ENCODE measurements around the gene PLCH1. TPM values are rescaled to one million over a fixed set of nuclear protein-coding genes. Genes with fewer than 3 reads are reported as not detected.
A peak's percentile ranks its signal among the peaks of the same experiment; 100 is the strongest.

PLCH1 gene
- total RNA-seq, 2 experiments from 2014 or later: 0.03 to 0.20 TPM

DNA sequence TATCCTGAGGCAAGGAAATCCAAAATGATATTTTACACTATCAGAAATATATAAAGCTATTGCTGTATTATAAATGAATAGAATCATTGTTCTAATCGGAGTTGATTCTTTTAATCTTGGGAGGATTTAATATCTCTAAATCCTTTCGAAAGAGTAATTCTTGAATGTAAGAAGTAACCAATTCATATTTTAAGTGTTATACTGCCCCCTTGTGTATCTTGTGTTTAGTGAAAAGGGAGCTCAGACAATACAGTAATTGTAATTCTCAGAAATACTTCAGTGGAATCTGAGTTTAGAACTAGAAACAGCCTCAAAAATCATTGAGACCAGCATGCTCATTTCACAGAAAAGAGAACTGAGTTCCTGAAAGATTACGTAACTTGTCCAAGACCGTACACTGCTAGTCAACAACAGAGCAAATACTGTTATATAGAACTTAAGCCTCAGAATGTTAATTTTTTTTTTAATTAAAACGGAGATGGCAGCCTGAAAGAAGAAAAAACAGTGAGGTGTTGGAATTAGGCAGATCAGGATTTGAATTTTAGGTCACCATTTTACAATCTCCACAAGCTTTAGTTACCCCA is 42.9 kb downstream of the PLCH1 start:
- Histone ChIP-seq H3K27ac (ENCODE audit: low read depth in 1 of 2, low read length in 2 of 2) (no peak overlapping the region), H3K4me3 (ENCODE audit: low read length) (no peak overlapping the region), H3K4me1 (ENCODE audit: insufficient read depth, low read length) (no peaks in the 10 kb centered on the region), H3K36me3 (ENCODE audit: insufficient read depth, low read length) (no peaks in the 10 kb centered on the region), H3K27me3 (ENCODE audit: control insufficient read depth in 1 of 2, insufficient read depth in 2 of 2, low read length in 2 of 2) (no peaks in the 10 kb centered on the region), H3K9me3 (ENCODE audit: control insufficient read depth in 1 of 2, insufficient read depth in 1 of 2, low read length in 2 of 2) (no peaks in the 10 kb centered on the region)
- POLR2A ChIA-PET: interaction anchor here (0.9 kb wide), 1 partner anchor 9 kb away, joined by 4 read pairs; no protein-coding TSS in a partner anchor
- no peaks in the 10 kb centered on the region for H3K4me1 Mint-ChIP-seq (ENCODE audit: low read depth)
- H3K4me3 Mint-ChIP-seq: no peak overlapping the region
- H3K9me3 Mint-ChIP-seq: no peaks in the 10 kb centered on the region
- CTCF ChIA-PET: interaction anchor here (0.6 to 1.7 kb wide), 4 partner anchors 13 to 1445 kb away, joined by 3 to 5 read pairs (median 3); no protein-coding TSS in a partner anchor
- no peak overlapping the region for H3K27ac Mint-ChIP-seq
- peaks cover 3% of the 10 kb centered on the region for H3K27me3 Mint-ChIP-seq
- ATAC-seq (ENCODE audit: poor library complexity) (no peak), DNase-seq (peak in 3 of 14 experiments; percentile 51 to 57 (median 55))
- H3K36me3 Mint-ChIP-seq (ENCODE audit: low read depth): no peaks in the 10 kb centered on the region
- intact Hi-C loops (cut with DNase I, micrococcal nuclease): loop anchor here (1.0 to 5.0 kb wide), 4 partner anchors 347 to 1367 kb away; no protein-coding TSS in a partner anchor
- TF ChIP-seq CTCF (IDR thresholded peaks at IDR 0.05): peak; percentile 71

GRCh38 chr3:155697542-155697941 is 47.3 kb downstream of the PLCH1 start:
- no peak for TF ChIP-seq CTCF (IDR thresholded peaks at IDR 0.05)
- Histone ChIP-seq H3K36me3 (ENCODE audit: insufficient read depth, low read length) (no peaks in the 10 kb centered on the region), H3K4me3 (ENCODE audit: low read length) (no peak overlapping the region), H3K27ac (ENCODE audit: low read depth in 1 of 2, low read length in 2 of 2) (no peak overlapping the region), H3K9me3 (ENCODE audit: control insufficient read depth in 1 of 2, insufficient read depth in 1 of 2, low read length in 2 of 2) (no peaks in the 10 kb centered on the region), H3K4me1 (ENCODE audit: insufficient read depth, low read length) (no peaks in the 10 kb centered on the region), H3K27me3 (ENCODE audit: control insufficient read depth in 1 of 2, insufficient read depth in 2 of 2, low read length in 2 of 2) (no peaks in the 10 kb centered on the region)
- CTCF ChIA-PET: interaction anchor here (0.8 kb wide), 1 partner anchor 12 kb away, joined by 3 read pairs; no protein-coding TSS in a partner anchor
- no peaks in the 10 kb centered on the region for H3K36me3 Mint-ChIP-seq (ENCODE audit: low read depth)
- POLR2A ChIA-PET: no interaction called here
- no peak overlapping the region for H3K4me3 Mint-ChIP-seq
- ATAC-seq (ENCODE audit: poor library complexity) (no peak), DNase-seq (no peak)
- H3K4me1 Mint-ChIP-seq (ENCODE audit: low read depth): no peaks in the 10 kb centered on the region
- peaks cover 3% of the 10 kb centered on the region for H3K27me3 Mint-ChIP-seq
- no peak overlapping the region for H3K27ac Mint-ChIP-seq
- no peaks in the 10 kb centered on the region for H3K9me3 Mint-ChIP-seq
- intact Hi-C loops (cut with DNase I, micrococcal nuclease): loop anchor here in 1 of 2 experiments (10.0 kb wide), 1 partner anchor 1663 kb away; no protein-coding TSS in a partner anchor

GRCh38 chr3:155690921-155691320 is 54.0 kb downstream of the PLCH1 start:
- POLR2A ChIA-PET: no interaction called here
- DNase-seq: no peak
- ATAC-seq (ENCODE audit: poor library complexity): no peak
- H3K27ac Mint-ChIP-seq: no peak overlapping the region
- no peaks in the 10 kb centered on the region for H3K36me3 Mint-ChIP-seq (ENCODE audit: low read depth)
- H3K27me3 Mint-ChIP-seq: peaks cover 4% of the 10 kb centered on the region
- H3K27ac ChIP-seq (ENCODE audit: low read depth in 1 of 2, low read length in 2 of 2): no peak overlapping the region
- H3K9me3 Mint-ChIP-seq: no peaks in the 10 kb centered on the region
- no peaks in the 10 kb centered on the region for H3K4me1 ChIP-seq (ENCODE audit: insufficient read depth, low read length)
- H3K4me3 Mint-ChIP-seq: no peak overlapping the region
- H3K9me3 ChIP-seq (ENCODE audit: control insufficient read depth in 1 of 2, insufficient read depth in 1 of 2, low read length in 2 of 2): no peaks in the 10 kb centered on the region
- H3K4me3 ChIP-seq (ENCODE audit: low read length): no peak overlapping the region
- intact Hi-C loops (cut with DNase I, micrococcal nuclease): loop anchor here in 1 of 2 experiments (10.0 kb wide), 1 partner anchor 1656 kb away; no protein-coding TSS in a partner anchor
- CTCF ChIA-PET: no interaction called here
- no peak for TF ChIP-seq CTCF (IDR thresholded peaks at IDR 0.05)
- no peaks in the 10 kb centered on the region for H3K36me3 ChIP-seq (ENCODE audit: insufficient read depth, low read length)
- no peaks in the 10 kb centered on the region for H3K27me3 ChIP-seq (ENCODE audit: control insufficient read depth in 1 of 2, insufficient read depth in 2 of 2, low read length in 2 of 2)
- H3K4me1 Mint-ChIP-seq (ENCODE audit: low read depth): no peaks in the 10 kb centered on the region

Measured in CD4-positive, alpha-beta T cell (primary cell).